HG02763 (cell line): ENCODE measurements around the gene WDR17.
"Not testable (repeated sequence)": the region's sequence is repeated elsewhere in the genome, so short reads cannot be mapped to it uniquely, and the experiment has no call there.

Experiments
- ATAC-seq: cut with Tn5 transposase; IDR thresholded peaks from one replicate; pipeline ENCODE4 v1.9.1; 2021; ENCODE audit warnings: mild to moderate bottlenecking, moderate library complexity; ENCODE audit not compliant: unreplicated experiment

The WDR17 gene

DNA sequence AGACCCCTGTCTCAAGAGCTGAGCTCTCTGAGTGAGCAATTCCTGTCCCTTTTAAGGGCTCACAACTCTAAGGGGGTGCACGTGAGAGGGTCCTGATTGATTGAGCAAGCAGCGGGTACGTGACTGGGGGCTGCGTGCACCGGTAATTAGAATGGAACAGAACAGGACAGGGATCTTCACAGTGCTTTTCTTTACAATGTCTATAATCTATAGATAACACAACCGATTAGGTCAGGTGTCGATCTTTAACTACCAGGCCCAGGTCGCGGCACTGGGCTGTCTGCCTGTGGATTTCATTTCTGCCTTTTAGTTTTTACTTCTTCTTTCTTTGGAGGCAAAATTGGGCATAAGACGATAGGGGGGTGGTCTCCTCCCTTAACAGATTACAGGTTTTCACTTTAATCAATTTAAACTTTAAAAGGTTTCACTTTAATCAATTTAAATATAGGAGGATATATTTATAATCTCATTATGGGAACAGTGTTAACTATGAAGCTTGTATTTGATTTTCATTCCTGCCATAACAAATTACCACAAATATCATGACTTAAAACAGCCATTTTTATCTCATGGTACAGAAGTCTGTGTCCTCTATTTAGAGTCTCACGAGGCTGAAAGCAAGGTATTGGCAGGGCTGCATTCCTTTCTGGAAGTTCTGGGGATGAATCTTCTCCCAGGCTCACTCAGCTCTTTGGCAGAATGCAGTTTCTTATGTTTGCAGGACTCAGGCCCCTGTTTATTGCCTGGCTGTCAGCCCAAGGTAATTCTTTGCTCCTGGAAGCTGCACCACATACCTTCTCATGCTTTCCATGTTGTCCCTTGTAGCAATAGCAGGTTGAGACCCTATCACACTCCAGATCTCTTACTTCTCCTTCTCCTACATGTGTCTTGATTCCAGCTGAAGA is 124.5 kb downstream of the WDR17 start:
- no peak for ATAC-seq

DNA sequence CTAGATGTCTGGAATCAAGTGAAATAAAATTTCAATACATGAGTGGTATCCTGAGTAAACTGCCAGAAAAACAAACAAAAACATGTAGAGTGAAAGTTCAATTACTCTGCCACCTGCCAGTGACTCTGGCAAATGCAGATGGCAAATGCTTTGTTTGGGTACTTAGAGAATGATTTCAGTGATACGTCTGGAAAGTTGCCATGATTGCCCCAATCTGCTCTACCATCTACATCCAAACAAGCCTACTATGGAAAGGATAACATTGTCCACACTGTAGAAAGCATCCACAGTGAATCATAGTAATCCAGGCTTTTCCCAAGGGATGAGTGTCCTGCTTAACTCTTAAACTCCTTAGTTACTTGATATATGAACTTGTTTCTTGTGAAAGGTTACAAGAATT is 126.3 kb downstream of the WDR17 start:
- no peak for ATAC-seq

DNA sequence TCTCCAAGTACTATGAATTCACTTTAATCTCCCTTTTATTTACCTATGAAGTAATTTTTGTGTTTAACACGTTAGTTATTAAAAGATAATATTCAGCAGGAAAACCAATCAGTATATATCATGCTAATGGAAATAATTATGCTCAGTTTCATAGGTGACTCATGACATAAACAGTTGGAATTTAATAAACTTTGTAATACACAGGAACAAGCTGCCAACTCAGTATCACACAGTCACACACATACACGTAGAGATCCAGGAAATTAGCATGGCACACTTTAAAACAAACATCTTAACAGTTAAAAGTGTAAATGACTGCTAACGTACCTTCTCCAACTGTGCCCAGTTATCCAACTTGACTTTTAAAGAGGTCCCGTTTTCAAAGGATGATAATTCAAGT is 127.5 kb downstream of the WDR17 start:
- ATAC-seq, result no peak

DNA sequence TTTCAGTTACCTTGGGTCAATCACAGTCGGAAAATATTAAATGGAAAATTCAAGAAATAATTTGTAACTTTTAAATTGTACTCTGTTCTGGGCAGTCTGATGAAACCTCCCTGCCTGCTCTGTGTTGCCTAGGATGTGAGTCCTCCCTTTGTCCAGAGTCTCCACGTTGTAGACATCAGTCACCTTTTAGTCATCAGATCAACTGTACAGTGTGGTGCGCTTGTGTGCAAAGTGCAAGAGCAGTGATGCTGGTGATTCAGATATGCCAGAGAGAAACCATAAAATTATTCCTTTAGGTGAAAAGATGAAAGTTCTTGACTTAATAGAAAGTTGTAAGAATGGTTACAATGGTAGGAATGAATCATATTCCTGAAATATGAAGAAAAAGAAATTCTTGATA is 128.3 kb downstream of the WDR17 start:
- ATAC-seq, result no peak

DNA sequence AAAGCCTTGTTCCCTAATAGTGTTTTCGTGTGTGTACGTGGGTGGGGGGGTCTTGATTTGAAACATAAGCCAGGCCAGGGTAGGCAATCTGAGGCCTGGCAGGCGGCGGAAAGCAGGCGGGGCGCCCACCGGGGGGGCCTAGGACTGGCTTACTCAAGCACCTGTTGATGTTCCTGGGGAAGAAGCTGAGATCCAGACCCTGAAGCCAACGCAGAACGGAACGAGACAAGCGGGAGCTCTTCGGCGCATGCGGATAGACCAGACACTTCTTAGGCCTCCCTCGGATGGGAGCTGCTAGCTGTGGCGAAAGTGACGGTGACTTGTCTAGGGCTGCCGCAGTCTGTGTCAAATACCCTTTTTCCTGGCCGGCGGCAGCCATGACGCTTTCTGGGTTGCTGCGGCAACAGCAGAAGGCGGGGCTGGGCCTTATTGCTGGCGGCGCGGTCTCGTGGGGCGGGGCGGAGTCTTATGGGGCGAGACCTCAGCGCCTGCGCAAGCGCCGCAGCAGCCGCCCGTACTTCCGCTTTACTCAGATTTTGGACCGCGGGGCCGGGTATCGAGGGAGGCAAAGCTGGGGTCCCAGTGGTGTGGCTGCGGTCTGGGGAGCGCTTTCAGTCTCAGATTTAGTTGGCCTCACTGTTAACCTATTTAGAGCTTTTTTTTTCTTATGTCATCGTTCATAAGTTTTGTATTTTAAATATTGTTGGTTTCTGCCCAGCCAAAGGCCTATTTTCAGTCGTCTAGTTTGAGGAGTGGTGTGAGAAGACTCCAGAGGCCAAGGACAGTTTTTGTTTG is 129.7 kb downstream of the WDR17 start, which contains the start of gene SPATA4:
SPATA4 (minus strand) TSS at position 402 of the 795 bp plus-strand sequence; CDS start at position 379, 23 bp downstream.
- peak; percentile 99 for ATAC-seq

DNA sequence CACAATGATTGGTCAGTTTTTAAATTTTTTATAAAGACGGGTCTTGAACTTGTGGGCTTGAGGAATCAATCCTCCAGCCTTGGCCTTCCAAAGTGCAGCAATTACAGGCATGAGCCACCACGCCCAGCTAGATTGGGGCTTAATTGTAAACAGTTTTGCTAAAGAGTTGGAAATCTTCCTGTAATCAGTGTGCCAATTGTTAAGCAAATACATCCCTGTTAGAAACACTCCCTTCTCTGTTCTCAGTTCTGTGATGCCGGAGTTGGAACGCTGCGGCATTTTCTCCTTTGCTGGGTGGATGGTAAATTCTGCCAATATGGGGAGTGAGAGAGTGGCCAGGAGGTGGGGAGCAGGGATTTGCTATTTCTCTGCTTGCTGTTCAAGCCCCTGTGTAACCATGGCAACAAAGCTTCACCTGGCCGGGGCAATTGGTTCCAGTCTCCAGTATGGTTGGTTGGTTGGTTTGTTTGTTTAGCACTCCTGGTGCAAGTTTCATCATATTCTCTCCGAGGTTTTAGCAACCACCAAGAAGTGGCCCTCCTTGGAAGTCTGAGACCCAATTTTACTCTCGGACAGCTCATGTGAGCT is 132.8 kb downstream of the WDR17 start:
- no peak for ATAC-seq

DNA sequence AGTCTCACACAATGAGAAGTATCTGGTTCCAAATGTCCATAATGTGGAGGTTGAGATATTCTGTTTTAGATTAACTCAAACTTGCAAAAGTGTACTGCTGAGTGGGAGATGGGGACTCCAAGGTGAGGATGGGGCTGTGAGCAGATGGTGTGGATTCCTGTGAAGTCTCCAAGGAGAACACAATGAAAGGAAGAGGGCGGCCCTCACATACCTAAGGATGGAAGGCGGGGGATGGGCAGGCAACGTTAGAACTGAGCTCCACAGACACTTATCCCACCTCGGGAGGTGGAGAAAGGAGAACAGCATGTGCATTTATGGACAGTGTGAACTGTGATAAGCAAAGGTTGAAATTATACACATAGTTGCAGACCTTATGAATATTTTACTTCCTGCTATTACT is 139.7 kb downstream of the WDR17 start:
- no peak for ATAC-seq

DNA sequence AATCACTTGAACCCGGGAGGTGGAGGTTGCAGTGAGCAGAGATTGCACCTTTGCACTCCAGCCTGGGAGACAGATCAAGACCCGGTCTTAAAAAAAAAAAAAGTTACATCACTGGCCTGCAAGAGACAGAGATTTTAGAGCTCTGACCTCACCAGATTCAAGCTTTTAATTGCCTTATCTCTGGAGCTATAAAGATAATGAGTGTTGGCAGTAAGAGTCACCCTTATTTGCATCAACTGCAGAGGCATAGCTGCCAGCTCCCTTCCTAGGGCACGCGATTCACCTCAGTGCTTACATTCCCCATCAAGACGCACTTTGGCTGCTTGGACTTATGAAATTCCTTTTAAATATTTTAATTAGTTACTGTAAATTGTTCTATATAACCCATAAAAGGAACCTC is 142.2 kb downstream of the WDR17 start:
- ATAC-seq, result no peak

DNA sequence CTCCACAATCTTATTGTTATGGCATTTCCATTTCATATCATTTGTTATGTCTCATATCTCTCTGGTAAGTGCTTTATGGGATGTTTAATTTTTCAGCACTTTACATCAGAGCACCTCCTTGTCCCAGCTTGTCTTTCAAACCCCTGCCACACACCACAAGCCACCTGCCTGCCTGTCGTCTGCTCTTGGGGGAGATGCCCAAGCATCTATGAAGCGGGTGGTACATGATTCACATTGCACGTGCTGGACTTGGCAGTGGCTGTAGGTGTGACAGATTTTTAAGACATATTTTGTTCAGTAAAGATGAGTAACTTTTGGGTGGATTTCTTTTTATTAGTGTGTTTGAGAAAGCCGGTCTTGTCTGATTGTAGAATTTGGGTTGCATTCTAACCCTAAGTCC is 143.9 kb downstream of the WDR17 start:
- no peak for ATAC-seq

DNA sequence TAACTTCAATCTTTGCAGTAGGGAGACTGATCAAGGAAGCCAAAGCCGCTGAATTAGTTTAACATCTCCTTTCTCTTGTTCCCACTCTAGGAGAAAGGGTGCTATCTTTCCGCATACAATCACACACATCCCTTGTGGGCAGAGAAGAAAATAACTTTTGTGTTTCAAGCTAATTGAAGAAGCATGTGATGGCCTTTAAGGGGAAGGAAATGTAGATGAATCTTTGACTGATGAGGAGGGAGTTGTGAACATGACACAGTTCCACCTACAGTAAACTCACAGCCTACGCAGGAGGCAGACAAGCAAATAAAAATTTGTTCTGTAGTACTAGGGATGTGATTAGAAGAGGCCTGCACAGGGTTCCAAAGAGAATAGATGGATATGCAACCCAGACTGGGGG is 144.5 kb downstream of the WDR17 start:
- ATAC-seq, result no peak

DNA sequence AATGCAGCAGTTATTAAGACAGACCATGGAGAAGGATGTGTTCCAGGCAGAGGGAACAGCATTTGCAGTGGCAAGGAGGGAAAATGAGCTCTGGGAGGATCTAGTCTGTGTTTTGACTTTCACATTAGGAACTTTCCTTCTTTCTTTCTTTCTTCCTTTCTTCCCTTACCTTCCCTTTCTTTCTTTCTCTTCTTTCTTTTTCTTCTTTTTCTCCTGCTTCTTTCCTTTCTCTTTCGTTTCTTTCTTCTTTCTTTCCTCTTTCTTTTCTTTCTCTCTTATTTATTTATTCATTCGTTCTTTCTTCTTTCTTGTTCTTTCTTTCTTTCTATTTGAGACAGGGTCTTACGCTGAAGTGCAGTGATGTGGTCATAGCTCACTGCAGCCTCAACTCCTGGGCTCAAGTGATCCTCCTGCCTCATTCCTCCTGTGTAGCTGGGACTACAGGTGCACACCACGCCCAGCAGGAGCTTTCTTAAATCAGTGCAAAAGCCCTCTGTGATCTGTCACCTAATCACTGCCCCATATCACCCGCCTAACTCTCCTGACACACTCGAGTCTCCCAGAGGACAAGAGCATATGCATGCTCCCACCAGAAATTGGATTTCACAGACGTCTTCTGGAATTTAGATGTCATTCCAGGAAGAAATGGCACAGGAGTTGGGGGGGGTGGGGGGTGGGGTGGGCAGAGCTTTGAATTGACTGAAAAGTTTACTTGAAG is 145.1 kb downstream of the WDR17 start:
- no peak for ATAC-seq

DNA sequence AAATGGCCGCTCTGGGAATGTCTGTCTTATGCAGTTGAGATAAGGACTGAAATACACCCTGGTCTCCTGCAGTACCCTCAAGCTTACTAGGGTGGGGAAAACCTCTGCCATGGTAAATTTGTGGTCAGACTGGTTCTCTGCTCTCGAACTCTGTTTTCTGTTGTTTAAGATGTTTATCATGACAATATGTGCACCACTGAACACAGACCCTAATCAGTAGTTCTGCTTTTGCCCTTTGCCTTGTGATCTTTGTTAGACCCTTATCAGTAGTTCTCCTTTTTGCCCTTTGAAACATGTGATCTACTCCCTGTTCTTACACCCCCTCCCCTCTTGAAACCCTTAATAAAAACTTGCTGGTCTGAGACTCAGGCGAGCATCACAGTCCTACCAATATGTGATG is 146.7 kb downstream of the WDR17 start:
- ATAC-seq, result not testable (repeated sequence)

DNA sequence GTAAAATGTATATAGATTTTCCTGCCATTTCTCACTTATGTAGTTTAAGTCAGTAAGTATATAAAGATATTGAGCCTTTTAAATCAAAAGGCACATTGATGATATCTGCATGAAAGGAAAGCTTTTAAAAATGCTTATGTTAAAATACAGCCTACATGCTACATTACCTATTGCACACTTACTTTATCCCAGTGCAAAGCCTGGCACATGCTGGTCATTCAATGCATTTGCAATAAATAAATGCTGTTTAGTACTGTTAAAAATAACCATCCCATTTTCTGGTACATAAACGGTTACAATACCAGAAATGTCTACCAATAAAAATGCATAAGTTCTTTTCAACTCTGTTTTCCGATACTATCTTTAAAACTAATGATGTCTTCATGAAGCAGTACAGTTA is 151.9 kb downstream of the WDR17 start:
- ATAC-seq, result no peak

DNA sequence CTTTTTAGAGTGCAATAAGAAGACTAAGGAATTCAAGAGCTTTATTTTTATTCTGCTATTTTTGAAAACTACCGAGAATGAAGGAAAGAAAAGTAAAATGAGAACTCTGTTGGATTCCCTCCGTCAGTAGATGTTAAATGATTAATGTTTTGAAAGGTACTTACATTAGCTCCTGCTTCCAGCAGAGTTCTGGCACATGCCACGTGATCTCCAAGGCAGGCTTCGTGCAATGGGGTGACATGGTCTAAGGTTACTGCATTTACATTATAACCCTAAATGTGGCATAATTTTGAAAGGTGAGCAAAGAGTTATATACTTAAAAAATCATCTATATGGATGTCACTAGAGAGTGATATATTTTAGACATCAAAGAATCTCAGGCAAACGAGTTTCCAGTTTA is 156.5 kb downstream of the WDR17 start:
- ATAC-seq, result no peak

DNA sequence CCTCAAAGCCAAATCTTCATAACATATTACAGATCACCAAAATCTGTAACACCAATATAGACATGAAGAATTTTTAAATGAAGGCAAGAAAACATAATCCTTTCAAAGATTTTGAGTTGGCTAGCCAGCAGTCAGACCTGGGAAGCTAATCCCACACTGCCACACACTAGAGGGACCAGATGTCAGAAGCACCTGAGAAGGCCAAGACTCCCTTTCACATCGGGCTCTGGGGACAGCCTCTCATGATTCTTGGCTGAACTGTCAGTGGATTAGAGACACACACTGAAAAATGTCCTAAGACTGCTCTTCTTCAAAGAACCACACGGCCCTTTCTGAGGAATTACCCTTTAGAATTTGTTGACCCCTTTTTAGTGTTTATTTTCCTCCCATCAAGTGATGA is 157.9 kb downstream of the WDR17 start:
- ATAC-seq, result no peak

DNA sequence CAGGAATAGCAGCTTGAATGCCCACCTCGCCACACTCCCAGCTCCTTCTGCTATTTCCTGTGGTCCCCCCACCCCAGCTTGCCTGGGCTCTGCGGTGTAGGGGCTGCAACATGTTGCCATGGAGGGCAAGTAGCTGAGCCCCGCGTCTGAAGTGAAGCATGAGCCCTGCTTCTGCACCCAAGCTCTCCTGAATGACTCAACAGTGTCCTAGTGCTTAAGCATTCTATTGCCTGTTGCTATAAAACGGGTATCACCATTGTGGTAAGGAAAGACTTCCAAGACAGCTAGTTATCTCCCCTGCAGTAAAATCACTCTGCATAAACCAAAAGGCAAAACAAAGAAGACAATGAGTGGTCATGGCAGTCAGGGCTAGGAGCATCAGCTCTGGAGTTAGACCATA is 161.1 kb downstream of the WDR17 start:
- ATAC-seq, result no peak

DNA sequence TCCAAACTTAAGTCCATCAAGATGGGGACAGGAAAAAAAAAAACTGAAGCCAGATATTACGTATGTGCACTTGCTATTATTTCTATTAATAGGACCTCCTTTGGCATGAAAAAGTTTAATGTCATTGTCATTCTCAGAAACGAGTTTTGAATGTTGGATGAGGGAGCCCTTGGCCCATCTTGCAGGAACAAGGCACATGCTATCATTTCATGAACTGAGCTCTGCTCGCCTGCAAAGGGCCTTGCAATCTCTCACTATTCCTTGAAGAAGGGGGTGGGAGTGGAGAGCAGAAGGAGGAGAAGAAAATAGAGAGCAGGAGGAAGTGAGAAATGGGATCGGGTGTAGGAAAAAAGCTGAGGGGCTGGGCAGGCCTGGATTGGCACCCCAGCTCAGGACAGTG is 164.0 kb downstream of the WDR17 start:
- no peak for ATAC-seq
